ENCODE results near the gene MIOS.
"Not testable (repeated sequence)": the region's sequence is repeated elsewhere in the genome, so short reads cannot be mapped to it uniquely, and the experiment has no call there.

Gene MIOS

DNA sequence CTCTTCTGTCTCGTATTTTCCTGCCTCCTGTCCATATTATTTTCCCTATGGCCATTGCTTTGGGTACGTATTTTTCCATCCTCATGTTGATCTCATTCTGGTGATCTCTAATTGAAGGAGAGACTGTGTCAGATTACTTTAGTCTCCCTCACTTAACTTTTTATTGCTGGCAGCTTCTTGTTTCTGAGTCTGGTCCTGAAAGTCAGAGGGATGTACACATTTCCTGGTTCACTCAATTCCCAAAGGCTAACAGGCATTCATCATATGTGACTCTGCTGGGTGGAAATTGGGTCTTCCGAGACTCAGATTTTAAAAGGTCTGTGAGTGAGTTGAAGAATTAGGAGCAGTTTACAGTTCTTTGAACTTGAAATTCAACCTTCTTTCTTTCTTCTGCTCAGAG lies 84.8 kb downstream of the MIOS start:
- DNase-seq: no peak

DNA sequence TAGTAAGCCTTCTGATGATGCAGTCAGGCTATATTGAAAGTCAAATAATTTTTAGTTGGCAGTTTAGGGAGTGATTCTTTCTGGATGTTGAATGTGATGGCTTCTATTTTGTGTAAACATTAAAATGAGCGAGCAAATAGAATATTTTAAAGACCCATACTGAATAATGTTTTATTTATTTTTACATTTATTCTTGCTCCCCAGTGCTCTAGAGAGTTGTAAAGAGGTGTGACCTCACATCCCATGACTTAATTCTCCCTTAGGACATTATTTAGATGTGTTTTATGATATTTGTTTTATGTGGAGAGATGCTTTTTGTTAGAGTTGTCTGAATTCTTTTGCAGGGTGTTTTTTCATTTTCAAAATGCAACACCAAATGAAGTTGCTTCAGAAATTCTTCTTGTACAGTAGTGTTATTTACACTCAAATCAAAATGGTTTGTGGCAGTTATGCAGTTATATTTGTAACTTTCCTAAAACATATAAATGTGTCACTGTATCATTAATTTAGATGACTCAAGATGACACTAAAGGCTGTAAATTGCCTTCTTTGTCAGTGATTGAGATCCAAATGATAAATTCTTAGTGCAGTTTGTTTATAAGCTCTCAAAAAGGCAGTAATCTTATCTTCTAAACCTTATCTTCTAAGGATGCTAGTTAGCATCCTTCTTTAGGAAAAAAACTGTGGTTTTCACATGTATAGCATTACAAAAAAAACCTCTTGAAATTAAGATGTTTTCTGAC lies 86.3 kb downstream of the MIOS start:
- no peak for DNase-seq

DNA sequence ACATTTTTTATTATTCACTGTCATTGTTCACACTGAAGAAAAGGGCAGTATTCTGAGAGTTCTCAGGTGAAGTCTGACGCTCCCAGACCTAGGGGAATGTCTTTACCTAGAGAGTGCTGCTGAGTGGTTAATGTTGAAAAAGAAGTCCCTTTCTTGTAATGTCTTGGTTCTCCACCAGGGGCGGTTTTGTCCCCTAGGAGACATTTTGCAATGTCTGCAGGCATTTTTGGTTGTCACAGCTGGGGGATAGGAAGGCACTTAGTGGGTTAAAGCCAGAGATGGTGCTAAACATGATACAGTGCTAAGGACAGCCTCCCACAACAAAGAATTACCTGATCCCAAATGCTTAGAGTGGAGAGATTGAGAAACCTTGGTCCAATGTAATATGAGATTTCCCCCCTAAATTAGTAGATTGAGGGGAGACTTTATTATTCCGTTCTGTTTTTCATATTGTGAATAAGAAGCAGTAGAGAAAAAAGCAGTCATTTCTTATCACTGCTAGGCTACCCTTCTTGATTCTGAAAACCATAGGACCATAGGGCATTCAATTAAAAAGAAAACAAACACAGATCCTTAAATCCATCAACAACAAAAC lies 87.0 kb downstream of the MIOS start:
- peak; percentile 7 for DNase-seq

DNA sequence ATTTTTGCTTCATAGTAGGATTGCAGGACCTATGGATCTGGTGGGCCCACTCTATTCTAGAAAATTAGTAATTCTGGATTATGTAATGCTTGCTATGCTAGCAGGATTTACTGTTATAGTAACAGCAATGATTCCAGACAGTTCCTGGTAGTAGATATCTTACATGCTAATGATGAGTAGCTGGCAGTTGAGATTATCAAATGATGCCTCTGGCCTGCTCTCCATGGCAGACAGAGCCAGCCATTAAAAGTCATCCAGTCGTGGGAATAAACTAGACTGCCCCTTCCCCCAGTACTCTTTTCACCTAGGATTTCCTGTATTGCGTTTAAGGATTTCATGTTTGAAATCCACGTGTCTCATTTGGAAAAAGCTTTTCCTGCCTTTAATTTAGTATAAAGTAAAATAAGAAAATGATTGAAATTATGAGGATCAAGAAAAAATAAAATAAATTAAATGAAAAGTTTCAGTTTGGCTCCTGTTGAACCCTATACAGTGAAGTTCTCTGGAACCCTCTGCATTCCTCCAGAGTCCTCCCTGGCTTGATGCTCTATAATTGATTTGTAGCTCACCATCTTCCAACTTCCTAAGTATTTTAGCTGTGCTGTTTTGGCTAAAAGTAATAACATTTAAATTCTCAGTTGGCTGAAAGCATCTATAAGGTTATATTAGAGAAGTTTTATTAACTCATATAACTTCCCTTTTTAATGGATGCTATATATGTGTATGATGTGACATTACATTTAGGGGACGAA lies 88.5 kb downstream of the MIOS start:
- DNase-seq: no peak

DNA sequence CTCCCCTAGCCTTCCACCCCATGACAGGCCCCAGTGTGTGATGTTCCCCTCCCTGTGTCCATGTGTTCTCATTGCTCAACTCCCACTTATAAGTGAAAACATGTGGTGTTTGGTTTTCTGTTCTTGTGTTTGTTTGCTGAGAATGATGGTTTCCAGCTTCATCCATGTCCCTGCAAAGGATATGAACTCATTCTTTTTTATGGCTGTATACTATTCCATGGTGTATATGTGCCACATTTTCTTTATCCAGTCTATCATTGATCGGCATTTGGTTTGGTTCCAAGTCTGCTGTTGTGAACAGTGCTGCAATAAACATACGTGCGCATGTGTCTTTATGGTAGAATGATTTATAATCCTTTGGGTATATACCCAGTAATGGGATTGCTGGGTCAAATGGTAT lies 89.8 kb downstream of the MIOS start:
- DNase-seq: not testable (repeated sequence)
